PC-3 (cell line): ENCODE results near the gene CTNNAL1. TPM values are rescaled to one million over a fixed set of nuclear protein-coding genes. Genes with fewer than 3 reads are reported as not detected.

Experiments used
- ATAC-seq: fragments of 200-7000 bp; cut with Tn5 transposase; 2 replicates; pipeline ENCODE4 v1.9.1; 2020; ENCODE audit warnings: mild to moderate bottlenecking, moderate library complexity
- BruUV-seq: library from RNA; stranded (reverse); fragments of 400-500 nt; replicated peaks from 2 replicates; lab custom pipeline; 2021; lab: Mats Ljungman, UMichigan
- CTCF ChIA-PET: fragments of 300-600 bp; sonication (Branson Sonifier 250); formaldehyde crosslinking; loops from one replicate; lab custom pipeline; 2022; ENCODE audit warnings: antibody characterized with exemption; lab: Charles Lee
- POLR2A ChIA-PET: fragments of 300-600 bp; sonication (Branson Sonifier 250); formaldehyde crosslinking; loops from one replicate; lab custom pipeline; 2022; ENCODE audit warnings: antibody characterized with exemption; ENCODE audit not compliant: unreplicated experiment; lab: Charles Lee
- DNase-seq: peaks from one replicate; pipeline ENCODE4 v3.0.0-alpha.2; 2015
- H2AFZ ChIP-seq: fragments of 300-600 bp; sonication (generic); 2 replicates; pipeline ENCODE4 v1.6.0; 2016; ENCODE audit warnings: antibody characterized with exemption, low read length
- H3F3A ChIP-seq: fragments of 300-600 bp; sonication (generic); one replicate; pipeline ENCODE4 v1.6.0; 2017; ENCODE audit warnings: antibody characterized with exemption, low read length, control low read depth, mild to moderate bottlenecking; ENCODE audit not compliant: unreplicated experiment
- H3K27ac ChIP-seq: fragments of 300-600 bp; sonication (generic); 2 replicates; pipeline ENCODE4 v1.5.1; 2016; ENCODE audit warnings: mild to moderate bottlenecking, low read length
- H3K27me3 ChIP-seq: fragments of 300-600 bp; sonication (generic); 2 replicates; pipeline ENCODE4 v1.6.1; 2016; ENCODE audit warnings: low read length, mixed read lengths
- H3K36me3 ChIP-seq: fragments of 300-600 bp; sonication (generic); 2 replicates; pipeline ENCODE4 v1.6.1; 2016; ENCODE audit warnings: low read depth, mixed run types, low read length, mixed read lengths
- H3K4me1 ChIP-seq: fragments of 300-600 bp; sonication (generic); 2 replicates; pipeline ENCODE4 v1.5.1; 2016; ENCODE audit warnings: low read length; ENCODE audit not compliant: insufficient read depth
- H3K4me2 ChIP-seq: fragments of 300-600 bp; sonication (generic); 2 replicates; pipeline ENCODE4 v1.6.0; 2016; ENCODE audit warnings: low read length
- H3K4me3 ChIP-seq: fragments of 300-600 bp; sonication (generic); 2 replicates; pipeline ENCODE4 v1.5.1; 2016; ENCODE audit warnings: mild to moderate bottlenecking, low read length, mixed read lengths
- H3K79me2 ChIP-seq: fragments of 300-600 bp; sonication (generic); 2 replicates; pipeline ENCODE4 v1.6.1; 2017; ENCODE audit warnings: low read length, mixed read lengths
- H3K9ac ChIP-seq: fragments of 300-600 bp; sonication (generic); 2 replicates; pipeline ENCODE4 v1.6.0; 2016; ENCODE audit warnings: mild to moderate bottlenecking, low read length
- H3K9me2 ChIP-seq: fragments of 300-600 bp; sonication (generic); replicated peaks from 2 replicates; pipeline ENCODE4 v1.6.1; 2016; ENCODE audit warnings: mixed run types, low read length, mixed read lengths
- H3K9me3 ChIP-seq: fragments of 300-600 bp; sonication (generic); 2 replicates; pipeline ENCODE4 v1.6.1; 2016; ENCODE audit warnings: low read length, mixed read lengths
- H4K20me1 ChIP-seq: fragments of 300-600 bp; sonication (generic); 2 replicates; pipeline ENCODE4 v1.6.1; 2016; ENCODE audit warnings: low read length, mixed read lengths
- EZH2 ChIP-seq: fragments of 300-600 bp; sonication (generic); IDR thresholded peaks from one replicate; pipeline ENCODE4 v1.6.1; 2017; ENCODE audit warnings: antibody characterized with exemption, mild to moderate bottlenecking, low read length; ENCODE audit not compliant: unreplicated experiment
- EZH2phosphoT487 ChIP-seq: fragments of 300-600 bp; sonication (generic); IDR thresholded peaks from 2 replicates; pipeline ENCODE4 v1.6.1; 2018; ENCODE audit warnings: mild to moderate bottlenecking, antibody characterized with exemption, low read length, borderline replicate concordance
- intact Hi-C: fragments of 100-400 bp; cut with micrococcal nuclease; formaldehyde crosslinking; loops from 2 replicates; pipeline ENCODE4 v1.9.0; 2023
- total RNA-seq: library from RNA; depleted of rRNA; stranded (reverse); fragments of >200 nt; gene quantifications from 2 replicates; pipeline ENCODE4 v1.2.3, GENCODE V29; 2014
- TF ChIP-seq, protein P1 (sequence below): fragments of 300-600 bp; sonication (generic); conservative IDR thresholded peaks from 2 replicates; pipeline ENCODE4 v1.5.1; 2017; ENCODE audit warnings: antibody characterized with exemption, low read depth, mild to moderate bottlenecking, low read length

The CTNNAL1 gene
- total RNA-seq, 1 experiment from 2014 or later, result 97.7 TPM

DNA sequence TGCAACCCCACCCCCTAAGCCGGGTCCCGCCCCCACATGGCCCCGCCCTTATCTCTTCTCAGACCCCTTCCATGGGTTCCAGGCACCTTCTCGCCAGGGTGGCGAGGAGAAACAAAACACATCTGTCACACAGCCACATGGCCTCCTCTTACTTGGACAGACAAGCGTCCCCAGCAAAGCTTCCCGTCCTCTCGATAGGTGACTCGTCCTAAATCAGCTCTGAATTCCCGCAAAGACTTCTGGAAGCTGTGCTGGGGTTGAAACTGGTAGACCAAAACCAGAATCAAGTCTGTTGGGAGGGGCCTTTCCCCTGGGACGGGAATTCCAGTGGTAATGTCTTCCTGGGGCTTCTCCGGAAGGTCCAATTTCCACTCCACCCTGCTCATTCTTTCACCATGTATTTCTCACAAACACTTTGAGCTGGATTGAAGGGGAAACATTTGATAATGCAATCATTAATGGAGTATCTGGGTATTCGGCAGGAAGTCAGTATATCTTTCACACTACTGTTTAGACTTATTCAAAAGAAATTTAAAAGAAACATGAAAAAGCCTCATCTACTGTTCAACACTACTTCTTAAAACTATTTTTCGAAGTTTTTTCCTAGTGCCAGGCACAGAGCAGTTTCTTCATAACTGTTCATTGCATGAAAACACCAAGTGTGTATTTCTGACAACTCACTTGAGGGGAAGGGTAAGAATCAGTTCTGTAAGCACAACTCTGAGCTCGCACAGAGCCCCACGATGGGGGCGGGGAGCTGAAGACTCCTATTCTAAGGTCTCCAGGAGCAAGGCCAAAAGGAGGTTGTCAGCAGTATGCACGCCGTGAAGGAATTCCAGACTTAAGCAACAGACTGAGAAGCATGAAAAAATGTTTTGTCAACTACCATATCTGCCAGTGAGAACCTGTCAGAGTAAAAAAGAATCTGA is 644 bp upstream of the CTNNAL1 start:
- peak overlapping the region; percentile 59 for H3K4me3 ChIP-seq
- no peaks in the 10 kb centered on the region for H3F3A ChIP-seq
- H3K27ac ChIP-seq, result peak overlapping the region; percentile 36
- intact Hi-C loops, result loop anchor here (5.0 kb wide), 1 partner anchor 103 kb away; the partner anchor contains the start of gene TMEM245
- peaks cover 28% of the 10 kb centered on the region for H3K4me1 ChIP-seq
- H3K4me2 ChIP-seq, result peak overlapping the region; percentile 81
- TF ChIP-seq, protein P1, sequence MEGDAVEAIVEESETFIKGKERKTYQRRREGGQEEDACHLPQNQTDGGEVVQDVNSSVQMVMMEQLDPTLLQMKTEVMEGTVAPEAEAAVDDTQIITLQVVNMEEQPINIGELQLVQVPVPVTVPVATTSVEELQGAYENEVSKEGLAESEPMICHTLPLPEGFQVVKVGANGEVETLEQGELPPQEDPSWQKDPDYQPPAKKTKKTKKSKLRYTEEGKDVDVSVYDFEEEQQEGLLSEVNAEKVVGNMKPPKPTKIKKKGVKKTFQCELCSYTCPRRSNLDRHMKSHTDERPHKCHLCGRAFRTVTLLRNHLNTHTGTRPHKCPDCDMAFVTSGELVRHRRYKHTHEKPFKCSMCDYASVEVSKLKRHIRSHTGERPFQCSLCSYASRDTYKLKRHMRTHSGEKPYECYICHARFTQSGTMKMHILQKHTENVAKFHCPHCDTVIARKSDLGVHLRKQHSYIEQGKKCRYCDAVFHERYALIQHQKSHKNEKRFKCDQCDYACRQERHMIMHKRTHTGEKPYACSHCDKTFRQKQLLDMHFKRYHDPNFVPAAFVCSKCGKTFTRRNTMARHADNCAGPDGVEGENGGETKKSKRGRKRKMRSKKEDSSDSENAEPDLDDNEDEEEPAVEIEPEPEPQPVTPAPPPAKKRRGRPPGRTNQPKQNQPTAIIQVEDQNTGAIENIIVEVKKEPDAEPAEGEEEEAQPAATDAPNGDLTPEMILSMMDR, result no peak
- TF ChIP-seq EZH2phosphoT487 (no peak), EZH2 (no peak)
- H3K36me3 ChIP-seq, result peaks cover 3% of the 10 kb centered on the region; the same call in 1 of the 2 replicates
- ChIA-PET CTCF (no interaction called here), POLR2A (interaction anchor here (0.6 kb wide), 1 partner anchor 49 kb away, joined by 4 read pairs; no protein-coding TSS in a partner anchor)
- peak overlapping the region; percentile 84 for H2AFZ ChIP-seq
- H3K27me3 ChIP-seq, result no peaks in the 10 kb centered on the region
- no peaks in the 10 kb centered on the region for H3K9me3 ChIP-seq
- peaks cover 41% of the 10 kb centered on the region for H3K79me2 ChIP-seq
- H4K20me1 ChIP-seq, result peaks cover 16% of the 10 kb centered on the region
- no peak overlapping the region for H3K9ac ChIP-seq
- ATAC-seq, result no peak
- H3K9me2 ChIP-seq, result no peaks in the 10 kb centered on the region
- no TSS peak for BruUV-seq
- DNase-seq, result no peak

DNA sequence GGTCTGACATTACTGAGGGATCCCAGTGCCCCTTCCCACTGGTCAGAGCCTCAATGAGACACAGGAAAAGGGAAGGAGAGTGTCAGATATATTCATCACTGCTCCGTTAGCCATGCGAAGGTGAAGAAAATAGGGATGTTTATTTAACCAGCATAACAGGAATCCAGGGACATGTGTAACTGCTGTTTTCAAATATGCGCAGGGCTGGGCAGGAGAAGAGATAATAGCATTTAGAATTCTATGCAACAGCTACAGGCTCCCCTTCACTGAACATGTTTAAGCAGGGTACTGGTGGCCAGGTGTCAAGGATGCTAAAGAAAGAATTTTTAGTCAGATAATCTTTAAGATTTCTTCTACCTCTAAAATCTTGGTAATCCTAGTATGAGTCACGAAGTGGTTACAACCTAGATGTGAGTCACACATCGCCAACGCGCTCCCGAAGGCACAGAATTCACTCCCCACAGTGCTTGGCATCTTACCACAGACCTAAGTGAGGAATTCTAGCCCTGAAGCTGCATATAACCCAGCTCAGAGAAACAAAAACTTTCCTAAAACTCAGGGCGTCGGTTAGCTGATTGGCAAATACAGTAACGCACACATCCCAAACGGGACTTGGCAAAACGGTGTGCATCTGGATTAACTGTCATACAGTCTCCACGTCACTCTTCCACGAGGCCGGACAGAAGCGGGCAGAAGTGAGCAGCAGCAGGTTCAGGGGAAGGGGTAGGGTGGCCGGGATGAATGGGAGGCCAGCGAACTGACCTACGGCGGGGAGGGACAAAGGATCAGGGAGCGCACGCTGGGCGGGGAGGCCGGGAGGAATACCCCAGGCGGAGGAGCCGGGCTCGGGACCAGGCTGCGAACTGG is 1.1 kb downstream of the CTNNAL1 start:
- peak overlapping the region; percentile 70 for H2AFZ ChIP-seq
- H3K9me3 ChIP-seq, result no peaks in the 10 kb centered on the region
- H3K27me3 ChIP-seq, result no peaks in the 10 kb centered on the region
- peaks cover 28% of the 10 kb centered on the region for H3K4me1 ChIP-seq
- no peaks in the 10 kb centered on the region for H3F3A ChIP-seq
- intact Hi-C loops, result loop anchor here (5.0 kb wide), 1 partner anchor 105 kb away; the partner anchor contains the start of gene TMEM245
- no peaks in the 10 kb centered on the region for H3K36me3 ChIP-seq
- CTCF ChIA-PET, result interaction anchor here (0.5 to 0.6 kb wide), 2 partner anchors 58 to 108 kb away, joined by 3 read pairs; partner anchors contain the start of gene TMEM245
- BruUV-seq, result TSS peak; percentile 82
- POLR2A ChIA-PET, result interaction anchor here (0.6 kb wide), 1 partner anchor 469 kb away, joined by 6 read pairs; no protein-coding TSS in a partner anchor
- ATAC-seq (peak; percentile 66), DNase-seq (peak; percentile 94)
- H3K79me2 ChIP-seq, result peaks cover 58% of the 10 kb centered on the region
- no peaks in the 10 kb centered on the region for H3K9me2 ChIP-seq
- peak overlapping the region; percentile 92 for H3K4me3 ChIP-seq
- peak overlapping the region; percentile 86 for H3K27ac ChIP-seq
- peak overlapping the region; percentile 80 for H3K4me2 ChIP-seq
- H3K9ac ChIP-seq, result peak overlapping the region; percentile 85
- peaks cover 16% of the 10 kb centered on the region for H4K20me1 ChIP-seq
- TF ChIP-seq EZH2phosphoT487, result no peak
- TF ChIP-seq, protein P1, result no peak
- TF ChIP-seq EZH2, result no peak
